Hepatocyte (in vitro differentiated cells): ENCODE results near the gene AGO3. TPM values are rescaled to one million over a fixed set of nuclear protein-coding genes. Genes with fewer than 3 reads are reported as not detected.

Experiments used
- DNase-seq: peaks from one replicate; pipeline ENCODE4 v3.0.0-alpha.2; 2016; ENCODE audit warnings: low spot score
- H2AFZ ChIP-seq: fragments of 200-600 bp; sonication (generic); 2 replicates; pipeline ENCODE4 v1.6.0; 2016; ENCODE audit warnings: antibody characterized with exemption, mild to moderate bottlenecking
- H3K27ac ChIP-seq: fragments of 200-600 bp; sonication (generic); 2 replicates; pipeline ENCODE4 v1.5.1; 2016; ENCODE audit warnings: mild to moderate bottlenecking
- H3K27me3 ChIP-seq: fragments of 200-600 bp; sonication (generic); 2 replicates; pipeline ENCODE4 v1.6.1; 2016
- H3K36me3 ChIP-seq: fragments of 200-600 bp; sonication (generic); replicated peaks from 2 replicates; pipeline ENCODE4 v1.5.1; 2016; ENCODE audit warnings: low read depth; ENCODE audit not compliant: insufficient read depth
- H3K4me1 ChIP-seq: fragments of 200-600 bp; sonication (generic); 2 replicates; pipeline ENCODE4 v1.5.1; 2016; ENCODE audit warnings: mild to moderate bottlenecking, moderate library complexity; ENCODE audit not compliant: insufficient read depth
- H3K4me2 ChIP-seq: fragments of 200-600 bp; sonication (generic); 2 replicates; pipeline ENCODE4 v1.6.0; 2016
- H3K4me3 ChIP-seq: fragments of 200-600 bp; sonication (generic); 2 replicates; pipeline ENCODE4 v1.5.1; 2016; ENCODE audit warnings: mild to moderate bottlenecking
- H3K79me2 ChIP-seq: fragments of 200-600 bp; sonication (generic); 2 replicates; pipeline ENCODE4 v1.6.0; 2017; ENCODE audit warnings: mild to moderate bottlenecking
- H3K9me2 ChIP-seq: fragments of 200-600 bp; sonication (generic); replicated peaks from 2 replicates; pipeline ENCODE4 v1.6.0; 2017; ENCODE audit warnings: mild to moderate bottlenecking; ENCODE audit not compliant: insufficient read depth
- H3K9me3 ChIP-seq: fragments of 200-600 bp; sonication (generic); 2 replicates; pipeline ENCODE4 v1.5.1; 2016; ENCODE audit warnings: low read depth, mild to moderate bottlenecking
- H4K20me1 ChIP-seq: fragments of 200-600 bp; sonication (generic); 2 replicates; pipeline ENCODE4 v1.6.0; 2016; ENCODE audit warnings: mild to moderate bottlenecking; ENCODE audit not compliant: insufficient read depth, poor library complexity, severe bottlenecking
- EZH2 ChIP-seq: fragments of 200-600 bp; sonication (generic); IDR thresholded peaks from 2 replicates; pipeline ENCODE4 v1.6.1; 2016; ENCODE audit warnings: antibody characterized with exemption, mild to moderate bottlenecking, borderline replicate concordance
- EZH2phosphoT487 ChIP-seq: fragments of 200-600 bp; sonication (generic); IDR thresholded peaks from one replicate; pipeline ENCODE4 v1.6.1; 2018; ENCODE audit warnings: antibody characterized with exemption, mild to moderate bottlenecking, low read depth, moderate library complexity; ENCODE audit not compliant: unreplicated experiment, severe bottlenecking
- WGBS: methylation state at CpG from one replicate; pipeline ENCODE4 v1.1.6; 2016; ENCODE audit warnings: low lambda C conversion rate; ENCODE audit errors: missing lambda C conversion rate; 5-methylcytosine and 5-hydroxymethylcytosine counted together
- polyA plus RNA-seq: library from polyadenylated mRNA; unstranded; fragments of >200 nt; fragmentation: Nextera tagmentation; extraction: Ambion mirVana; gene quantifications from 2 replicates; pipeline ENCODE4 v1.2.1, GENCODE V29; 2016
- total RNA-seq: library from RNA; depleted of rRNA; stranded (reverse); fragments of >200 nt; gene quantifications from 2 replicates; pipeline ENCODE4 v1.2.3, GENCODE V29; 2014
- TF ChIP-seq, protein P1 (sequence below): fragments of 200-600 bp; sonication (generic); IDR thresholded peaks from 2 replicates; pipeline ENCODE4 v1.5.1; 2016; ENCODE audit warnings: antibody characterized with exemption, mild to moderate bottlenecking; ENCODE audit not compliant: poor library complexity

The AGO3 gene
- total and polyA plus RNA-seq, 2 experiments from 2014 or later, result 16.9 to 24.4 TPM

GRCh38 chr1:36096500-36097432 lies 165.9 kb downstream of the AGO3 start:
- H3K27ac ChIP-seq, result no peak overlapping the region
- H4K20me1 ChIP-seq, result no peaks in the 10 kb centered on the region
- H3K4me1 ChIP-seq, result peaks cover 3% of the 10 kb centered on the region
- no peak for TF ChIP-seq EZH2phosphoT487
- TF ChIP-seq, protein P1, sequence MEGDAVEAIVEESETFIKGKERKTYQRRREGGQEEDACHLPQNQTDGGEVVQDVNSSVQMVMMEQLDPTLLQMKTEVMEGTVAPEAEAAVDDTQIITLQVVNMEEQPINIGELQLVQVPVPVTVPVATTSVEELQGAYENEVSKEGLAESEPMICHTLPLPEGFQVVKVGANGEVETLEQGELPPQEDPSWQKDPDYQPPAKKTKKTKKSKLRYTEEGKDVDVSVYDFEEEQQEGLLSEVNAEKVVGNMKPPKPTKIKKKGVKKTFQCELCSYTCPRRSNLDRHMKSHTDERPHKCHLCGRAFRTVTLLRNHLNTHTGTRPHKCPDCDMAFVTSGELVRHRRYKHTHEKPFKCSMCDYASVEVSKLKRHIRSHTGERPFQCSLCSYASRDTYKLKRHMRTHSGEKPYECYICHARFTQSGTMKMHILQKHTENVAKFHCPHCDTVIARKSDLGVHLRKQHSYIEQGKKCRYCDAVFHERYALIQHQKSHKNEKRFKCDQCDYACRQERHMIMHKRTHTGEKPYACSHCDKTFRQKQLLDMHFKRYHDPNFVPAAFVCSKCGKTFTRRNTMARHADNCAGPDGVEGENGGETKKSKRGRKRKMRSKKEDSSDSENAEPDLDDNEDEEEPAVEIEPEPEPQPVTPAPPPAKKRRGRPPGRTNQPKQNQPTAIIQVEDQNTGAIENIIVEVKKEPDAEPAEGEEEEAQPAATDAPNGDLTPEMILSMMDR, result peak; percentile 26
- H3K36me3 ChIP-seq, result no peaks in the 10 kb centered on the region
- H3K79me2 ChIP-seq, result no peaks in the 10 kb centered on the region
- H3K4me3 ChIP-seq, result no peak overlapping the region
- no peak overlapping the region for H3K4me2 ChIP-seq
- no peaks in the 10 kb centered on the region for H3K27me3 ChIP-seq
- WGBS, result 75% methylated on average over 16 of the region's 16 CpGs
- no peaks in the 10 kb centered on the region for H3K9me3 ChIP-seq
- no peaks in the 10 kb centered on the region for H3K9me2 ChIP-seq
- peak; percentile 44 for DNase-seq
- no peak overlapping the region for H2AFZ ChIP-seq

GRCh38 chr1:36097693-36098585 lies 167.0 kb downstream of the AGO3 start:
- WGBS, result 91% methylated on average over 21 of the region's 33 CpGs
- Histone ChIP-seq H3K36me3 (no peaks in the 10 kb centered on the region), H4K20me1 (no peaks in the 10 kb centered on the region)

DNA sequence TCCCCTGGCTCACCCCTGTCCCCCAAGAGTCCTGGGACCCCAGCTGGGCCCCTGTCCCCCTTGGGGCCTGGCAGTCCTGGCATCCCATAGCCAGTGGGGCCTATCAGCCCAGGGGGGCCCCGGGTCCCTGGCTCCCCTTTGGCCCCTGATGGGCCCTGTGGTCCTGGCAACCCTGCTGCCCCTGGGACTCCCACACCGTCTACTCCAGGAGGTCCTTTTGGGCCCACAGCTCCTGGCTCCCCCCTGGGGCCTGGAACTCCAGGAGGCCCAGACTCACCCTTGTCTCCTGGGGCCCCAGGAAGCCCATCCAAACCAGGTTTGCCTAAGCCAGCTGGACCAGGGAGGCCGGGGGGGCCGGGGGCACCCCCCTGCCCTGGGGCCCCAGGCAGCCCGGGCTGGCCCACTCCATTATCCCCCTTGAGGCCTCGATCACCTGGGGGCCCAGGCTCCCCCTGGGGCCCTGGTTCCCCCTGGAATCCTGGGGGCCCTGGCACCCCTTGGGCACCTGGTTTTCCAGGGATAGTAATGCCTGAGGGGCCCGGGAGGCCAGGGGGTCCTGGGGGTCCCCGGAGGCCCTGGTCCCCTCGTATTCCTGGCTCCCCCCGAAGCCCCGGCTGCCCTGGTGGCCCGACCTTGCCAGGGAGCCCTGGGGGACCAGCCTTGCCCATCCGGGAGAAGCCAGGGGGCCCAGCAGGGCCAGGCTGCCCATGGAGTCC lies 167.9 kb downstream of the AGO3 start:
- Histone ChIP-seq H3K79me2 (no peaks in the 10 kb centered on the region), H3K4me1 (peaks cover 3% of the 10 kb centered on the region), H3K9me2 (no peaks in the 10 kb centered on the region), H3K4me3 (no peak overlapping the region), H3K9me3 (no peaks in the 10 kb centered on the region), H3K4me2 (no peak overlapping the region), H2AFZ (no peak overlapping the region), H4K20me1 (no peaks in the 10 kb centered on the region), H3K36me3 (no peaks in the 10 kb centered on the region), H3K27ac (no peak overlapping the region), H3K27me3 (no peaks in the 10 kb centered on the region)
- WGBS, result 97% methylated on average over 7 of the region's 13 CpGs
- TF ChIP-seq EZH2phosphoT487 (no peak), EZH2 (no peak)
- TF ChIP-seq, protein P1, result no peak
- DNase-seq, result no peak

More at GRCh38 chr1:36097693-36098585, 167.0 kb downstream of the AGO3 start:
- Histone ChIP-seq H3K79me2 (no peaks in the 10 kb centered on the region), H3K27ac (no peak overlapping the region), H2AFZ (no peak overlapping the region), H3K4me2 (no peak overlapping the region), H3K9me3 (no peaks in the 10 kb centered on the region), H3K9me2 (no peaks in the 10 kb centered on the region), H3K4me1 (peaks cover 3% of the 10 kb centered on the region), H3K4me3 (no peak overlapping the region), H3K27me3 (no peaks in the 10 kb centered on the region)
- DNase-seq, result peak; percentile 3
- TF ChIP-seq EZH2phosphoT487 (no peak), EZH2 (no peak)
- TF ChIP-seq, protein P1, result no peak
